ENCODE measurements around the gene PEX1. TPM values are rescaled to one million over a fixed set of nuclear protein-coding genes. Genes with fewer than 3 reads are reported as not detected.

The PEX1 gene
- total and polyA plus RNA-seq, 2 of the 13 experiments (the other 11 are each of a cell fraction or from before 2014, with no cell fraction given): 16.6 to 22.4 TPM

GRCh38 chr7:92447345-92448204, 80.7 kb downstream of the PEX1 start, which contains the start of gene GATAD1 (continued):
- TF ChIP-seq HOMEZ (CRISPR knock-in tag; IDR thresholded peaks at IDR 0.05; ENCODE audit: low read depth) (no peak), TCF12 (IDR thresholded peaks at IDR 0.05) (no peak), TCF12 (CRISPR knock-in tag; IDR thresholded peaks at IDR 0.05) (peak; percentile 12; the same call in 1 of the 2 replicates), SP2 (CRISPR knock-in tag; IDR thresholded peaks at IDR 0.05) (no peak; the same call in 1 of the 2 replicates), RFXAP (CRISPR knock-in tag; IDR thresholded peaks at IDR 0.05; ENCODE audit: borderline replicate concordance) (peak; percentile 72), NAIF1 (CRISPR knock-in tag; IDR thresholded peaks at IDR 0.05; ENCODE audit: borderline replicate concordance) (0 out of 2 replicates have a peak, but pooled peaks have one; percentile 66), NR2F6 (IDR thresholded peaks at IDR 0.05) (no peak), NR2F6 (CRISPR knock-in tag; IDR thresholded peaks at IDR 0.05) (no peak), RAD51 (IDR thresholded peaks at IDR 0.05; ENCODE audit: borderline replicate concordance) (no peak), MAFG (CRISPR knock-in tag; IDR thresholded peaks at IDR 0.05) (no peak), ZNF567 (CRISPR knock-in tag; IDR thresholded peaks at IDR 0.05; ENCODE audit: borderline replicate concordance) (no peak), MTERF4 (CRISPR knock-in tag; IDR thresholded peaks at IDR 0.05) (0 out of 2 replicates have a peak, but pooled peaks have one; percentile 27), ZNF766 (CRISPR knock-in tag; IDR thresholded peaks at IDR 0.05; ENCODE audit: borderline replicate concordance) (peak; percentile 76), ZNF747 (CRISPR knock-in tag; IDR thresholded peaks at IDR 0.05; ENCODE audit: borderline replicate concordance) (peak; percentile 66; the same call in 1 of the 2 replicates), ZNF543 (CRISPR knock-in tag; IDR thresholded peaks at IDR 0.05) (no peak), ZSCAN9 (CRISPR knock-in tag; IDR thresholded peaks at IDR 0.05; ENCODE audit: borderline replicate concordance) (no peak), FOXK2 (IDR thresholded peaks at IDR 0.05) (no peak), HNRNPUL1 (IDR thresholded peaks at IDR 0.05; ENCODE audit: low read depth, low read length) (no peak), SP140L (CRISPR knock-in tag; IDR thresholded peaks at IDR 0.05; ENCODE audit: borderline replicate concordance) (0 out of 2 replicates have a peak, but pooled peaks have one; percentile 63), SAFB2 (CRISPR knock-in tag; IDR thresholded peaks at IDR 0.05; ENCODE audit: borderline replicate concordance, low read depth) (peak; percentile 49; the same call in 1 of the 2 replicates), PAWR (CRISPR knock-in tag; IDR thresholded peaks at IDR 0.05; ENCODE audit: borderline replicate concordance) (no peak), ZBTB2 (CRISPR knock-in tag; IDR thresholded peaks at IDR 0.05; ENCODE audit: low read depth) (no peak), ZNF331 (CRISPR knock-in tag; IDR thresholded peaks at IDR 0.05) (peak; percentile 33; the same call in 1 of the 2 replicates), CSRNP1 (CRISPR knock-in tag; IDR thresholded peaks at IDR 0.05) (peak; percentile 57; the same call in 1 of the 2 replicates), ARNTL (CRISPR knock-in tag; IDR thresholded peaks at IDR 0.05) (peak; percentile 74; the same call in 1 of the 2 replicates), ZNF775 (CRISPR knock-in tag; IDR thresholded peaks at IDR 0.05; ENCODE audit: borderline replicate concordance) (no peak)
